A549 (cell line): ENCODE data around the gene HDAC6. TPM values are rescaled to one million over a fixed set of nuclear protein-coding genes. Genes with fewer than 3 reads are reported as not detected.
A peak's percentile ranks its signal among the peaks of the same experiment; 100 is the strongest.

ENCODE experiments used
- ATAC-seq, 2 experiments: fragments of 200-7000 bp in 1 of 2; fragments of >200 bp in 1 of 2; cut with Nextera tagmentation in 1 of 2; cut with Tn5 transposase in 1 of 2; 3 replicates each; pipeline versions ENCODE4 v1.8.0 to v1.9.1; 2018 to 2020; ENCODE audit warnings: mild to moderate bottlenecking in 1 of 2, moderate library complexity in 1 of 2
- CTCF ChIA-PET: fragments of 300-600 bp; sonication (Branson Sonifier 250); formaldehyde crosslinking; extraction: SDS; loops from one replicate; lab custom pipeline; 2021; ENCODE audit warnings: antibody characterized with exemption, inconsistent platforms; lab: Yijun Ruan, JAX
- POLR2A ChIA-PET: fragments of 350-600 bp; formaldehyde crosslinking; extraction: SDS; loops from one replicate; lab custom pipeline; 2021; ENCODE audit warnings: antibody characterized with exemption, inconsistent platforms; lab: Yijun Ruan, JAX
- DNase-seq, 2 experiments: peaks; one replicate each; pipeline versions ENCODE4 v3.0.0 to v3.0.0-alpha.2; 2011 to 2016; ENCODE audit warnings: low read depth in 1 of 2, low spot score in 1 of 2
- FAIRE-seq: peaks from 2 replicates; lab custom pipeline; 2011; peaks lifted over from hg19 to GRCh38; lab: Jason Lieb, UNC
- H3K27ac ChIP-seq, 2 experiments: fragments of >200 bp; sonication (Bioruptor Twin); formaldehyde crosslinking; 3 replicates each; pipeline ENCODE4 v1.5.1; 2016 to 2017
- H3K4me1 ChIP-seq: fragments of >200 bp; sonication (Bioruptor Twin); formaldehyde crosslinking; 3 replicates; pipeline ENCODE4 v1.6.1; 2016
- H3K4me2 ChIP-seq: fragments of >200 bp; sonication (Bioruptor Twin); formaldehyde crosslinking; 3 replicates; pipeline ENCODE4 v1.6.1; 2016
- H3K4me3 ChIP-seq: fragments of >200 bp; sonication (Bioruptor Twin); formaldehyde crosslinking; 3 replicates; pipeline ENCODE4 v1.5.1; 2016
- H3K9me3 ChIP-seq: fragments of >200 bp; sonication (Bioruptor Twin); formaldehyde crosslinking; 3 replicates; pipeline ENCODE4 v1.6.1; 2016
- CBX2 ChIP-seq: fragments of 200-600 bp; sonication (generic); IDR thresholded peaks from 2 replicates; pipeline ENCODE4 v1.6.1; 2016; ENCODE audit warnings: low read depth, mild to moderate bottlenecking, borderline replicate concordance
- CBX8 ChIP-seq: fragments of 200-600 bp; sonication (generic); IDR thresholded peaks from 2 replicates; pipeline ENCODE4 v1.6.1; 2016
- CHD2 ChIP-seq: fragments of 150-350 bp; IDR thresholded peaks from 2 replicates; pipeline ENCODE4 v1.6.1; 2014; ENCODE audit warnings: low read length; ENCODE audit not compliant: partially characterized antibody
- CHD4 ChIP-seq: fragments of 200-600 bp; sonication (generic); IDR thresholded peaks from 2 replicates; pipeline ENCODE4 v1.6.1; 2016; ENCODE audit warnings: antibody characterized with exemption, mild to moderate bottlenecking, borderline replicate concordance
- CTCF ChIP-seq: fragments of >200 bp; sonication (Bioruptor Twin); formaldehyde crosslinking; IDR thresholded peaks from 3 replicates; pipeline ENCODE4 v1.5.1; 2016
- ELK1 ChIP-seq: fragments of 150-350 bp; IDR thresholded peaks from 2 replicates; pipeline ENCODE4 v1.6.1; 2014; ENCODE audit warnings: low read depth, mild to moderate bottlenecking, low read length
- FOSL2 ChIP-seq, 2 experiments: fragments of 450-650 bp in 1 of 2; fragments of >200 bp in 1 of 2; sonication (Bioruptor Twin) in 1 of 2; formaldehyde crosslinking; IDR thresholded peaks; 2 replicates each; pipeline versions ENCODE4 v1.5.0 to v1.6.1; 2016 to 2020; ENCODE audit warnings: mild to moderate bottlenecking in 1 of 2, moderate library complexity in 1 of 2
- GATA3 ChIP-seq: IDR thresholded peaks from 2 replicates; pipeline ENCODE4 v1.6.1; 2012; ENCODE audit warnings: borderline replicate concordance
- HDAC2 ChIP-seq: fragments of 200-600 bp; sonication (generic); IDR thresholded peaks from 2 replicates; pipeline ENCODE4 v1.6.1; 2016
- HMGXB4 ChIP-seq: fragments of 250-450 bp; sonication (Bioruptor Pico); IDR thresholded peaks from 2 replicates; pipeline ENCODE4 v1.5.0; 2021; ENCODE audit warnings: mild to moderate bottlenecking, moderate library complexity, borderline replicate concordance
- HOXA7 ChIP-seq: fragments of 250-450 bp; sonication (Bioruptor Pico); IDR thresholded peaks from 2 replicates; pipeline ENCODE4 v1.5.0; 2020; ENCODE audit warnings: mild to moderate bottlenecking, moderate library complexity
- JUNB ChIP-seq: fragments of >200 bp; sonication (Bioruptor Twin); formaldehyde crosslinking; IDR thresholded peaks from 2 replicates; pipeline ENCODE4 v1.6.1; 2016
- PBX3 ChIP-seq: IDR thresholded peaks from 2 replicates; pipeline ENCODE4 v1.6.1; 2012
- PHF8 ChIP-seq: fragments of 200-600 bp; sonication (generic); IDR thresholded peaks from 2 replicates; pipeline ENCODE4 v1.6.1; 2016; ENCODE audit warnings: low read depth, mild to moderate bottlenecking, antibody characterized with exemption, moderate library complexity, borderline replicate concordance
- POLR2AphosphoS2 ChIP-seq: conservative IDR thresholded peaks from 2 replicates; pipeline ENCODE4 v1.6.1; 2012; ENCODE audit warnings: low read length, improper control_type of control experiment, inconsistent platforms
- RAD21 ChIP-seq, 2 experiments: fragments of >200 bp in 1 of 2; sonication (Bioruptor Twin) in 1 of 2; formaldehyde crosslinking in 1 of 2; IDR thresholded peaks in 1 of 2; conservative IDR thresholded peaks in 1 of 2; 2 replicates in 1 of 2; 3 replicates in 1 of 2; pipeline ENCODE4 v1.6.1; 2012 to 2018; ENCODE audit warnings: inconsistent platforms in 1 of 2
- RCOR1 ChIP-seq: fragments of 150-350 bp; IDR thresholded peaks from 2 replicates; pipeline ENCODE4 v1.6.1; 2014; ENCODE audit warnings: antibody characterized with exemption, low read length, low read depth
- RNF2 ChIP-seq: fragments of 200-600 bp; sonication (generic); IDR thresholded peaks from 2 replicates; pipeline ENCODE4 v1.6.1; 2016; ENCODE audit warnings: low read depth, mild to moderate bottlenecking, antibody characterized with exemption, moderate library complexity, borderline replicate concordance
- SREBF2 ChIP-seq: fragments of 450-650 bp; IDR thresholded peaks from 2 replicates; pipeline ENCODE4 v1.6.1; 2014; ENCODE audit warnings: mild to moderate bottlenecking, moderate library complexity
- ZSCAN20 ChIP-seq: fragments of 250-450 bp; sonication (Bioruptor Pico); IDR thresholded peaks from 2 replicates; pipeline ENCODE4 v1.8.0; 2022; ENCODE audit warnings: mild to moderate bottlenecking, moderate library complexity
- WGBS: methylation state at CpG from one replicate; pipeline ENCODE4 v1.1.6; 2017; ENCODE audit errors: missing lambda C conversion rate; 5-methylcytosine and 5-hydroxymethylcytosine counted together
- polyA plus RNA-seq, 4 experiments: library from polyadenylated mRNA; depleted of rRNA in 3 of 4; stranded (reverse); fragments of >200 nt; fragmentation: RNase III in 1 of 4; extraction: RNeasy Plus Mini Kit Qiagen cat#74134 plus additional on column Dnase treatment in 1 of 4; gene quantifications; 2 replicates in 3 of 4; 3 replicates in 1 of 4; pipeline ENCODE4 v1.2.3, GENCODE V29; 2011 to 2017

Gene HDAC6
- polyA plus RNA-seq, 2 of the 4 experiments (the other 2 are of a cell fraction): 50.6 to 52.1 TPM

- CTCF ChIA-PET: no interaction called here
Measured at GRCh38 chrX:48831909-48832291, 30.0 kb downstream of the HDAC6 start.

GRCh38 chrX:48833542-48834138, 31.8 kb downstream of the HDAC6 start:
- H3K4me3 ChIP-seq: no peak overlapping the region
- peak overlapping the region; percentile 93 for H3K4me2 ChIP-seq
- H3K9me3 ChIP-seq: no peaks in the 10 kb centered on the region
- CTCF ChIA-PET: interaction anchor here (0.6 to 1.1 kb wide), 6 partner anchors 8 to 916 kb away, joined by 3 to 4 read pairs (median 3); no protein-coding TSS in a partner anchor
- DNase-seq: peak; percentile 20 to 35
- POLR2A ChIA-PET: no interaction called here
- peak; percentile 36 to 63; a peak in 3 of 6 replicates for ATAC-seq
- peaks cover 5% of the 10 kb centered on the region; the same call in 1 of the 3 replicates for H3K4me1 ChIP-seq
- TF ChIP-seq RAD21 (conservative IDR thresholded peaks at IDR 0.05 in 1 of 2, IDR thresholded peaks at IDR 0.05 in 1 of 2) (no peak), CTCF (0 out of 3 replicates have a peak, but pooled peaks have one; percentile 6), PHF8 (no peak)
- 47% methylated on average over 9 of the region's 9 CpGs for WGBS
- no peak overlapping the region for H3K27ac ChIP-seq
- FAIRE-seq: no peak

More at GRCh38 chrX:48831909-48832291, 30.0 kb downstream of the HDAC6 start:
- H3K27ac ChIP-seq: no peak overlapping the region
- H3K4me2 ChIP-seq: no peak overlapping the region
- no peak for ATAC-seq
- TF ChIP-seq CBX2 (no peak), ELK1 (no peak), RNF2 (no peak), HDAC2 (no peak), RCOR1 (no peak), RAD21 (conservative IDR thresholded peaks at IDR 0.05 in 1 of 2, IDR thresholded peaks at IDR 0.05 in 1 of 2) (no peak), GATA3 (no peak), POLR2AphosphoS2 (no peak), PHF8 (no peak), ZSCAN20 (CRISPR knock-in tag) (no peak), CHD2 (no peak), CHD4 (no peak), PBX3 (no peak), HOXA7 (CRISPR knock-in tag) (no peak), FOSL2 (IDR thresholded peaks at IDR 0.05) (no peak), FOSL2 (CRISPR knock-in tag; IDR thresholded peaks at IDR 0.05) (no peak), CBX8 (no peak), JUNB (no peak), HMGXB4 (no peak), SREBF2 (no peak)
- TF ChIP-seq, all 56 proteins: peak for 0
- 97% methylated on average over 30 of the region's 57 CpGs for WGBS
- DNase-seq (no peak), FAIRE-seq (no peak)
- H3K9me3 ChIP-seq: no peaks in the 10 kb centered on the region
- H3K4me3 ChIP-seq: no peak overlapping the region
- POLR2A ChIA-PET: no interaction called here
- H3K4me1 ChIP-seq: peaks cover 5% of the 10 kb centered on the region; the same call in 1 of the 3 replicates
